ENCODE measurements around the gene GRB2.
"Not testable (repeated sequence)": the region's sequence is repeated elsewhere in the genome, so short reads cannot be mapped to it uniquely, and the experiment has no call there.

The GRB2 gene

DNA sequence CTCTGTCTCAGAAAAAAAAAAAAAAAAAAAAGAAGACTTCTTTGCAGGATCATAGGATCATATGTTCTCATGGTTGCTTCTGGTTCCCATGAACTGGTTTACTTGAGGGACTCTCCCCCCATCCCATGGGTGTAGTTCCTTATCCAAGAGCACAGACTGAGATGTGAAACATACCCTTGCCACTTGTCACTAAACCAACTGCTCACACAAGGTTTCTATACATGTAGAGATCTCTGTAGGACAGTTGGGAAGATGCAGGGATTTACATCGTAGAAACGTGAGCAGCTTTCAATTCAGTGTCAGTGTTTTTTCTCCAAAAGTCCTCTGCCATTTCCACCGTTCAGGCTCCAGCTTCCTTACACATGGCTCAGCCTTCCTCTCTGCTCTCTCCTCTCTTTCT, 39.8 kb upstream of the GRB2 start:
- Histone ChIP-seq H3K4me3 (ENCODE audit: low read depth, low read length) (no peak overlapping the region), H3K36me3 (no peaks in the 10 kb centered on the region), H3K4me1 (no peaks in the 10 kb centered on the region), H3K9me3 (no peaks in the 10 kb centered on the region), H3K27me3 (no peaks in the 10 kb centered on the region)
- no peak for DNase-seq
- TF ChIP-seq, protein P1, sequence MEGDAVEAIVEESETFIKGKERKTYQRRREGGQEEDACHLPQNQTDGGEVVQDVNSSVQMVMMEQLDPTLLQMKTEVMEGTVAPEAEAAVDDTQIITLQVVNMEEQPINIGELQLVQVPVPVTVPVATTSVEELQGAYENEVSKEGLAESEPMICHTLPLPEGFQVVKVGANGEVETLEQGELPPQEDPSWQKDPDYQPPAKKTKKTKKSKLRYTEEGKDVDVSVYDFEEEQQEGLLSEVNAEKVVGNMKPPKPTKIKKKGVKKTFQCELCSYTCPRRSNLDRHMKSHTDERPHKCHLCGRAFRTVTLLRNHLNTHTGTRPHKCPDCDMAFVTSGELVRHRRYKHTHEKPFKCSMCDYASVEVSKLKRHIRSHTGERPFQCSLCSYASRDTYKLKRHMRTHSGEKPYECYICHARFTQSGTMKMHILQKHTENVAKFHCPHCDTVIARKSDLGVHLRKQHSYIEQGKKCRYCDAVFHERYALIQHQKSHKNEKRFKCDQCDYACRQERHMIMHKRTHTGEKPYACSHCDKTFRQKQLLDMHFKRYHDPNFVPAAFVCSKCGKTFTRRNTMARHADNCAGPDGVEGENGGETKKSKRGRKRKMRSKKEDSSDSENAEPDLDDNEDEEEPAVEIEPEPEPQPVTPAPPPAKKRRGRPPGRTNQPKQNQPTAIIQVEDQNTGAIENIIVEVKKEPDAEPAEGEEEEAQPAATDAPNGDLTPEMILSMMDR (IDR thresholded peaks at IDR 0.05; ENCODE audit: low read depth, low read length) = no peak

DNA sequence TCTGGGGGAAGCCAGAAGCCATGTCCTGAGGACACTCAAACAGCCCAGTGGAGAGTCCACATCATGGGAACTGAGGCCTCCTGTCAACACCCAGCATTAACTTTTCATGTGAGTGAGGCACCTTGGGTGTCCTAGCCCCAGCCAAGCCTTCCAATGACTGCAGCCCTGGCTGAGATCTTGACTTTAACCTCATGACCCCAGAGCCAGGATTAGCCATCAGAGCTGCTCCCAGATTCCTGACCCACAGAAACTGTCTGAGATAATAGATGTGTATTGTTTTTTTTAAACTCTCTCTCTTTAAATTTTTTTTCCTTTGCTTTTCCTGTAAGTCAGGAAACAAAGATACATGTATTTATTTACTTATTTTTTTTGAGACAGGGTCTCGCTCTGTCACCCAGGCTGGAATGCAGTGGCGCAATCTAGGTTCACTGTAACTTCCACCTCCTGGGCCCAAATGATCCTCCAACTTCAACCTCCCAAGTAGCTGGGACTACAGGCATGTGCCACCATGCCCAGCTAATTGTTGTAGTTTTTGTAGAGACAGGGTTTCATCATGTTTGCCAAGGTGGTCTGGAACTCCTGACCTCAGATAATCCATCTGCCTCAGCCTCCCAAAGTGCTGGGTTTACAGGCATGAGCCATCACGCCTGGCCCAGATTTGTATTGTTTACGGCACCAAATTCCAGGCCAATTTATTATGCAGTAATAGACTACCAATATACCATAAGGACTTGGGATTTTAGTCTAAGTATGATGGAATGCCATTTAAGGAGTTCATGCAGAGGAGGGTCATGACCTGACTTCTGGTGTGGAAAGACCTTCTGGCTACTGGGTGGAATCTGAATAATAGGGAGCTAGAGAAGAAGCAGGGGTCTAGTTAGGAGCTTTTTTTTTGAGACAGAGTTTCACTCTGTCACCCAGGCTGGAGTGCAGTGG, 37.0 kb upstream of the GRB2 start:
- no peak overlapping the region for H3K4me3 ChIP-seq (ENCODE audit: low read depth, low read length)
- no peak for DNase-seq
- TF ChIP-seq, protein P1 (IDR thresholded peaks at IDR 0.05; ENCODE audit: low read depth, low read length) = no peak
- H3K27me3 ChIP-seq = no peaks in the 10 kb centered on the region
- no peaks in the 10 kb centered on the region for H3K4me1 ChIP-seq
- no peaks in the 10 kb centered on the region for H3K9me3 ChIP-seq
- no peaks in the 10 kb centered on the region for H3K36me3 ChIP-seq

DNA sequence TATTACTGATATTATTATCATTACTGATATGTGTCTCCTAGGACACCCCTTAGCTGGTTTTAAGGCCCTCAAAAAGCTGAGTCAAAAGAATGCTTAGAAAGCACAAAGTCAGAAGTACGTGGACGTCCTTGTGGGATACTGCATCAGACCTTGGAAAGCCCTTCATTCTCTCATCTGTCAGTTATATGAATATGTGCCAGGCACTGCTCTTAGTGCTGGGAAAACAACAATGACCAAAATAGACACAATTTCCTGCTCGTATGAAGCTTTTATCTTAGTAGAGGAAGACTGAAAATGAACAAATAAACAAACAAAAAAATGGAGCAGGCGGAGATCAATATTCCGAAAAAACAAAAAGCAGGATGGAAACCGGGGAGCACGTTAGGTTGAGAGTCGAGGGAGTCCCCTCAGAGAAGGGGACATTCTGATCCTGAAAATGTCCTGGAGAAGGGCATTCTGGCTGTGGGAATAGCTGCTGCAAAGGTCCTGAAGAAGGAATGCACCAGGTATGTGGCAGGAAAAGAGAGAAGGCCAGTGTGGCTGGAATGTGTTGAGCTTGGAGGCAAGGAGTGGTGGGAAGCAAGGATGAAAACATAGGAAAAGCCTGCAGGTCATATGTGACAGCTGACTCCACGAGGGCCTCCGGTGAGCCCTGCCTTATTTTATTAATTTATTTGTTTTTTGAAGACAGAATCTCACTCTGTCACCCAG, 35.4 kb upstream of the GRB2 start:
- no peaks in the 10 kb centered on the region for H3K9me3 ChIP-seq
- TF ChIP-seq, protein P1 (IDR thresholded peaks at IDR 0.05; ENCODE audit: low read depth, low read length) = no peak
- no peak overlapping the region for H3K4me3 ChIP-seq (ENCODE audit: low read depth, low read length)
- no peaks in the 10 kb centered on the region for H3K4me1 ChIP-seq
- no peak for DNase-seq
- no peaks in the 10 kb centered on the region for H3K36me3 ChIP-seq
- H3K27me3 ChIP-seq = no peaks in the 10 kb centered on the region

DNA sequence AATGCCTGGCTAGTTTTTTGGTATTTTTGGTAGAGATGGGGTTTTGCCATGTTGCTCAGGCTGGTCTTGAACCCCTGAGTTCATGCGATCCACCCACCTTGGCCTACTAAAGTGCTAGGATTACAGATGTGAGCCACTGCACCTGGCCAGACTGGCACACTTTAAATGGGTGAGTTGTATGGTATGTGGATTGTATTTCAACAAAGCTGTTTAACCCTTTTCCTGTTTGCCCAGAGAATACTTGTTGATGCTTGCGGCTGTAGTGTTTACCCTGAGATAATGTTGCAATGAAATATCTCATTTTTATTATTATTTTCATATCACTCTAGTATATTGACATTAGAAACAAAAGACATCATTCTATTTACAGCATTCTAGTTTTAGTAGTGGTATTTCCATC, 33.8 kb upstream of the GRB2 start:
- TF ChIP-seq, protein P1 (IDR thresholded peaks at IDR 0.05; ENCODE audit: low read depth, low read length) = no peak
- no peak for DNase-seq
- Histone ChIP-seq H3K4me3 (ENCODE audit: low read depth, low read length) (no peak overlapping the region), H3K4me1 (no peaks in the 10 kb centered on the region), H3K36me3 (no peaks in the 10 kb centered on the region), H3K27me3 (peaks cover 6% of the 10 kb centered on the region), H3K9me3 (no peaks in the 10 kb centered on the region)

DNA sequence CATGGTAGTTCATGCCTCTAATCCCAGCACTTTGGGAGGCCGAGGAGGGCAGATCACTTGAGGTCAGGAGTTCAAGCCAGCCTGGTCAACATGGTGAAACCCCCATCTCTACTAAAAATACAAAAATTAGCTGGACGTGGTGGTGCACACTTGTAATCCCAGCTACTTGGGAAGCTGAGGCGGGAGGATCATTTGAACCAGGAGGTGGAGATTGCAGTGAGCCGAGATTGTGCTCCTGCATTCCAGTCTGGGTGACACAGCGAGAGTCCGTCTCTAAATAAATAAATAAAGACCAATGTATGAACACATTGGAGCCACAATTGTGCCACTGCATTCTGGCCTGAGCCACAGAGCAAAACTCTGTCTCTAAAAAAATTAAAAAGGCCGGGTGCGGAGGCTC, 31.9 kb upstream of the GRB2 start:
- not testable (repeated sequence) for H3K36me3 ChIP-seq; H3K9me3 ChIP-seq; H3K4me1 ChIP-seq; H3K4me3 ChIP-seq (ENCODE audit: low read depth, low read length); DNase-seq; H3K27me3 ChIP-seq

DNA sequence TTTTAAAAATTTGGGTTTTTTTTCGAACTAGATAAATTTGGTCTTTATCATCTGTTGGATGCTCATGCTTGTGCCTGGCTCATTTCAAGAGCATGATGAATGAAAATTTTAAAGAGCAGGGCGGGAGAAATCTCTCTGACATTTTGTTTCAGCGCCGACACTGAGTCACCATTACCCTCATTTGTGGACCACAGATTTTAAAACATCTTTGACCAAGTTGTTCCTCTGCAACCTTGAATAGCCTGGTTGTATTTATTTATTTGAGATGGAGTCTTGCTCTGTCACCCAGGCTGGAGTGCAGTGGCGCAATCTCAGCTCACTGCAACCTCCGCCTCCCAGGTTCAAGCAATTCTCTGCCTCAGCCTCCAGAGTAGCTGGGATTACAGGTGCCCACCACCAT, 29.0 kb upstream of the GRB2 start:
- not testable (repeated sequence) for H3K9me3 ChIP-seq; H3K27me3 ChIP-seq; H3K4me3 ChIP-seq (ENCODE audit: low read depth, low read length); H3K4me1 ChIP-seq; H3K36me3 ChIP-seq; DNase-seq

DNA sequence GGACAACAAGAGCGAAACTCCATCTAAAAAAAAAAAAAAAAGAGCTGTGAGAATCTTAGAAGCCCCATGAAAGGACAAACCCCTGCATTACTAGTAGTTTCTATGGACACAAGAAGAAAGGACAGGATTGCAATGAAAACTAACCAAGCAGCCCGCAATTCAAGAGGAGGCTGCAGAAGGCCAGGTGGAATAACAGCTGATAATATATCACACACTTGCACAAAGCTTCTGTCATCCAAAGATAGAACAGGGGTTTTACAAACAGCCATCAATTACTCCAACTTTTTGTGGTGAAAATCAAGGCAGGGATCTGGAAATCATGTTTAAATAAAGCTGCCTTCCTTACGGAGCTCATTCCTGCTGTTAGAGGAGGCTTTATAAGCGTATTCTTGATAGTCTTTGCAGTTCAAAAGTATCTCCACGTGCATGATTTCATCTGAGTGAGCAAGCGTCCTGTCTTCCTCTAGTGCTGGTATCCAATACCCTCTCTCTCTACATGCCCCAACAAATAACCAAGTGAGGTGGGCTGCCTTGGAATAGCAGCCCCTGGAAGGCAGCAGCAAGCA, 27.8 kb upstream of the GRB2 start:
- Histone ChIP-seq H3K27me3 (peaks cover 6% of the 10 kb centered on the region), H3K9me3 (no peaks in the 10 kb centered on the region), H3K36me3 (no peaks in the 10 kb centered on the region), H3K4me1 (no peaks in the 10 kb centered on the region), H3K4me3 (ENCODE audit: low read depth, low read length) (no peak overlapping the region)
- TF ChIP-seq, protein P1 (IDR thresholded peaks at IDR 0.05; ENCODE audit: low read depth, low read length) = no peak
- no peak for DNase-seq

Data from BE2C (cell line).